NOMO-1 treated with dmso at 0.1 percent for 144 hours (cell line): ENCODE measurements around the gene ADCY3.
A peak's percentile ranks its signal among the peaks of the same experiment; 100 is the strongest.

Experiments used
- DNase-seq: peaks from one replicate; lab custom pipeline; 2025; ENCODE audit not compliant: unreplicated experiment; lab: John Stamatoyannopoulos, UW

The ADCY3 gene

GRCh38 chr2:24920098-24920808, at the start of gene ADCY3:
Gene ADCY3, minus strand, starts transcription at chr2:24920237. Its CDS starts 1,250 bp downstream, at chr2:24918987.
- DNase-seq, result peak; percentile 12

- DNase-seq, result no peak
These were observed 49.7 kb upstream of the ADCY3 start for GRCh38 chr2:24969784-24970183.

GRCh38 chr2:24961903-24962302, 41.9 kb upstream of the ADCY3 start:
- DNase-seq, result no peak

GRCh38 chr2:24959761-24960160, 39.7 kb upstream of the ADCY3 start:
- DNase-seq, result no peak

- DNase-seq, result no peak
These were observed 38.4 kb upstream of the ADCY3 start for GRCh38 chr2:24958411-24958935.

GRCh38 chr2:24957976-24958375, 37.9 kb upstream of the ADCY3 start:
- no peak for DNase-seq

GRCh38 chr2:24957221-24957620, 37.2 kb upstream of the ADCY3 start:
- no peak for DNase-seq

GRCh38 chr2:24955921-24956320, 35.9 kb upstream of the ADCY3 start:
- DNase-seq, result no peak

GRCh38 chr2:24955232-24955631, 35.2 kb upstream of the ADCY3 start:
- DNase-seq, result no peak

- DNase-seq, result no peak
These were observed 30.1 kb upstream of the ADCY3 start for GRCh38 chr2:24950102-24950501.

GRCh38 chr2:24948506-24948905, 28.5 kb upstream of the ADCY3 start:
- no peak for DNase-seq

- no peak for DNase-seq
These were observed 27.6 kb upstream of the ADCY3 start for GRCh38 chr2:24947561-24948157.

- DNase-seq, result no peak
These were observed 25.9 kb upstream of the ADCY3 start for GRCh38 chr2:24945907-24946306.

GRCh38 chr2:24943427-24944053, 23.5 kb upstream of the ADCY3 start:
- no peak for DNase-seq

- DNase-seq, result no peak
These were observed 19.3 kb upstream of the ADCY3 start for GRCh38 chr2:24939353-24939752.

- no peak for DNase-seq
These were observed 17.2 kb upstream of the ADCY3 start for GRCh38 chr2:24937236-24937635.

GRCh38 chr2:24935145-24935544, 15.1 kb upstream of the ADCY3 start:
- DNase-seq, result no peak

- DNase-seq, result no peak
These were observed 12.7 kb upstream of the ADCY3 start for GRCh38 chr2:24932715-24933114.

GRCh38 chr2:24930768-24931167, 10.7 kb upstream of the ADCY3 start:
- DNase-seq, result no peak

GRCh38 chr2:24929230-24929629, 9.2 kb upstream of the ADCY3 start:
- DNase-seq, result no peak

GRCh38 chr2:24928036-24928435, 8.0 kb upstream of the ADCY3 start:
- DNase-seq, result no peak

GRCh38 chr2:24926602-24927252, 6.7 kb upstream of the ADCY3 start:
- DNase-seq, result no peak
